Left ventricle myocardium superior (tissue), 1 donor: Measurements from ENCODE around the gene MREG. TPM values are rescaled to one million over a fixed set of nuclear protein-coding genes. Genes with fewer than 3 reads are reported as not detected.
"Not testable (repeated sequence)": the region's sequence is repeated elsewhere in the genome, so short reads cannot be mapped to it uniquely, and the experiment has no call there.

Experiments used
- ATAC-seq: fragments of 200-7000 bp; cut with Tn5 transposase; one replicate; pipeline ENCODE4 v1.9.1; 2020; ENCODE audit warnings: mild to moderate bottlenecking, moderate library complexity
- DNase-seq: peaks from one replicate; pipeline ENCODE4 v3.0.0-alpha.2; 2020
- intact Hi-C: fragments of 100-400 bp; cut with micrococcal nuclease; formaldehyde crosslinking; loops from one replicate; pipeline ENCODE4 v1.11.0; 2022
- total RNA-seq: library from RNA; stranded (reverse); fragmentation: NEBNext Ultra II Directional; extraction: Animal tissue kit (Norgen Biotek cat#: 25700); gene quantifications from one replicate; pipeline ENCODE4 v1.2.1, GENCODE V29; 2021
- donor health status: DM: no; HTN: yes; CAD: no; lungs with severe emphysema.

MREG gene
- total RNA-seq, 1 donor from 2014 or later = 0.84 TPM

DNA sequence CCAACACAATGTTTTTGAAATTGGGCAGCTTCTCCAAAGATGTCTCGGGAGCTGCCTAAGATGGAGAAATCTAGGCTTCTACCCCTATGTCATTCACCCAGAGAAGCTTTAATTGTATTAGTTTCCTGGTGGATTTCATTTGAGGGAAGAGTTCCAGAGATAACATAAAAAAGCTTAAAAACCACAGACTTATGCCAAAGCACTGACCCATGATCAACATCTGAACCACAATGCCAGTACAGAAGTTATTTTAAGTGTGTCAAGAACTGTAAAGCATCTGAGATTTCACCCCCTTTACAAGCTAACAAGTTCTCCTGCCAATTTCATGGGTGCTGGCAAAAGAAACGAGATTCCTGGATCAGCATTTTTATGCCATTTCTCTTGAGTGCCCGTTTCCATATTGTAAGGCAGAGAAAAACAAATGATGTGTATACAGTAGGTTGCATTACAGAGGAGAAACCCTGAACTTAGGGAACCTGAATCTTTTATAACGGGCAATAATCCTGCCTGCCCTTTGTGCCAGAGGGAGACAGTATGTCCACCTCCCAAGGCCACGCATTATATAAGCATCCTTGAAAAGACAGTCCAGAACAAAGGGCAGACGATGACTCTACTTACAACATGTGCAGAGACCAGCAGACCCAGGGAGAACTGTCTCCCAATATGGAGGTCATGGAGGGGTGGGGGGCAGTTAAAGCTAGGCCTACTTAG, 44.1 kb downstream of the MREG start:
- DNase-seq = no peak
- intact Hi-C loops = no loop called here

DNA sequence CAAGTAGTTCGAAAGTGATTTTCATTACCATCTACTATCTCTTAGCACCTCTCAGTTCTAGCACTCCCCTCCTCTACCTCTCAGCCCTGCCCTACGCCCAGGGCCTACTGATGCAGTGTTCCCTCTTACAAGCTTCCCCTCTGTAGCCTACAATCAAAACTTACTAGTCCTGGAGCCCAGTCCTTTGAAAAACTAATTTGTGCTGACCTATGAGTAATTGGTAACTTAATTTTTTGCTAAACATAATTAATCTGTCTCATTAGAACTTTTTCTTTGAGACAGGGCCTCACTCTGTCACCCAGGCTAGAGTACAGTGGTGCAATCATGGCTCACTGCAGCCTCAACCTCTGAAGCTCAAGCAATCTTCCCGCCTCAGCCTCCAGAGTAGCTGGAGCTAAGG, 44.9 kb downstream of the MREG start:
- ATAC-seq (no peak), DNase-seq (no peak)
- intact Hi-C loops = no loop called here

More for the DNA sequence above, 44.1 kb downstream of the MREG start:
- ATAC-seq = no peak

DNA sequence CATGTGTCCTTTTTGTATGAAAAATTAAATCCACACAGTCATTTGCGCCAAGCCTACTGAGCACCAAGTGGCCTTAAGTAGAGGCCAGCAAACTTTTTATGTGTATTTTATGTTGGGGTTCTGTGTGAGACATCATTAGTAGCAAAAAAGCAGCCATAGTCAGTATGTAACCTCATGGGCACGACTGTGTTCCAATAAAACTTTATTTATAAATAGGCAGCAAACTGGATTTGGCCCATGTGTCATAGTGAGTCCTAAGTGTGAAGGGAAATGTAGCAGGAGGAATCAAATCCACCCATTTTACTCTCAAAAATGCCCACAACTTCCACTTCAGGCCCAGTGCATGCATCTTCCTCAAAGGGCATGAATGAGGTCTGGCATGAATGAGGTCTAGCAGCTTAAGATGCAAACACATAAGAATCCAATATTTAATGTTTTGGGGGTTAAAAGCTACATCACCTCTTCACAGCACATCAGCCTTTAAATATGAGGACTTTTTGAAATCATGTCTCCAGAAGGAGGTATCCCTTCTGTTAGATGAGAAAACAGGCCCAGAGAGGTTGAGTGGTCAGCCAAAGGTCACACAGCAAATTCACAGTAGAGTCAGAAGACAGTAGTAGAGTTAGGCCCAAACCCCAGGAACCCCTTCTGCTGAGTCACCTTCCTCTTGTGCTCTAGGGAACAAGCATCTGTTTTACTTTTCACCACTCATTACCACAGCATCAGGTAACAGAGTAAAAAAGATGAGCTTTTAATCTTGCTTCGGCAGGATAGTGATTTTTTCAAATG, 45.6 kb downstream of the MREG start:
- DNase-seq = no peak
- intact Hi-C loops = no loop called here
- no peak for ATAC-seq

DNA sequence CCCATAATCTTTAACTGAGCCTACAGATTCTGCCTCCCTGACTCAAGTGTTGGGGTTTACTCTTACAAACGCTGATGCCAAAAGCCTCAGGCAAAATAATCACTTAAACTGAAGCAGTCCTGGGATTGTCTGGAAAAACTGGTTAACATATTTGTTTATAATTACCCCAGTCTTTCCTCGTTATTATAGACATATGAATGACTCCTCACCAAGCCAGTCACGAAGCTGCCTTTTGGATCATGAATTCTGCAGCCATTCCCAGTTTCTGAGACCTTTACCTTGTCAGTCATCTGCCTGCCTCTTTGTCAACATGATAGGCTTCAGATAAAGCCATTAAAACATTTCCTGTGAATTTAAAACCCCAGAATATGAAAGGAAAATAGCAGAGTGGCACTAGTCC, 46.4 kb downstream of the MREG start:
- intact Hi-C loops = no loop called here
- DNase-seq = no peak

DNA sequence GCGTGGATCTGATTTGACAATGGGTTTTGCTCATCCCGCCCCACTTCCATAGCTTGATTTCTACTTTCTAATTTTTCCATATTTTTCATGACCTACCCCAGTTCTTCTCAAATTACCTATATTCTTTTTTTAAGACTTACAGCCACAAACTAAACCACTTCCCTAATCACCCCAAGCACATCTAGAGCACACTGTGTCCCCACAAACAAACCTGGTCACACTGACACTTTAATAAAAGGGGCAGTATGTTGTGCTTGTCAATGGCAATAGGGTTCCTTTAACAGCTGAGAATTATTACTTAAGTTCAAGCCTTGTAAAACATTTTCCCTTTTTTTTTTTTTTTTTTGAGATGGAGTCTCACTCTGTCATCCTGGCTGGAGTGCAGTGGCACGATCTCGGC, 47.1 kb downstream of the MREG start:
- intact Hi-C loops = no loop called here
- ATAC-seq (no peak), DNase-seq (no peak)

More for the DNA sequence above, 46.4 kb downstream of the MREG start:
- ATAC-seq = no peak

DNA sequence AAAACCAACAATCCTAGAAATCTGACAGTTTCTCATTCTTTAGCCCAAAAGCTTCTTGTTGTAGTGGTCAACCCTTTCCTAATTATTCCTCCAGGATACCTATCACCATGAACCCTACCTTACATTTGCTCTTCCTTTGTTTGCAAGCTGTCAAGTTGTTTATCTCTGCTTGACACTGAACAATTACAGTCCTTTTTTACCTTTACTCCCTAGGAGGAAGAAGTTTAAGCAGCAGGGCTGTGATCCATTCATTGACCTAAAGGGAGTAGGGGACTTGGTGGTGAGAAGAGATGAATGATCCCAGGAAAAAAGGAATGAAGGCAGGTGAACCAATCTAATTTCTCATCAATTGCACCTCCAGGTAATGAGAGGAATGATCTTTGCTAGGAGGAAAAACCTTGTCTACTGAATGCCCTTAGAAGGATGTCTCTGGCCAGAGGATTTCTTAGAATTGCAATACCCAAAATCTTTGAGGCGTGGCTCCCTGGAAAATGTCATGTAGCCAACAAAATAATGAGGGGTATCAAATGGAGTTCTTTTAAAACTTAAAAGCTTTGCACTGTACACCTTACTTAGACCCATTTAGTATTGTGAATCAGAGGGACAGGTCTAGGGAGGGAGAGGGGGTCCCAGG, 47.7 kb downstream of the MREG start:
- no peak for ATAC-seq
- intact Hi-C loops = no loop called here
- DNase-seq = no peak

DNA sequence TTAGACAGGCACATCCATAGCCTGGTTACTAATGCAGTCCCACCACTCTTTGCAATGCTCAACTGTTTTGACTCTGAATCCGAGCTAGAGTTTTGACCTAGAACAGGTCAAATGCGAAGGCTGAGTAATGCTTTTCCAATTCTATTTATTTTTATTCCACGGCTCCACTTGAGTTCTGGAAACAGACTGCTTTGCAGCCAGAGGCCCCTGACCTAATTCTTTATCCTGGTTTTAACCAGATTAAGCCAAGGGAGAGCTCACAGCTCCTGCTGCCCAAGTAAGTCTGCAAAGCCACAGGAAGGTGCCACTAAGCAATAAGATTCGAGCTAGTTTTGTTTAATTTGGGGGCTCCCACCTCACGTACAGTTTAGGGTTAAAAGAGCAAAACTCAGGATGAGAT, 51.4 kb downstream of the MREG start:
- intact Hi-C loops = no loop called here

DNA sequence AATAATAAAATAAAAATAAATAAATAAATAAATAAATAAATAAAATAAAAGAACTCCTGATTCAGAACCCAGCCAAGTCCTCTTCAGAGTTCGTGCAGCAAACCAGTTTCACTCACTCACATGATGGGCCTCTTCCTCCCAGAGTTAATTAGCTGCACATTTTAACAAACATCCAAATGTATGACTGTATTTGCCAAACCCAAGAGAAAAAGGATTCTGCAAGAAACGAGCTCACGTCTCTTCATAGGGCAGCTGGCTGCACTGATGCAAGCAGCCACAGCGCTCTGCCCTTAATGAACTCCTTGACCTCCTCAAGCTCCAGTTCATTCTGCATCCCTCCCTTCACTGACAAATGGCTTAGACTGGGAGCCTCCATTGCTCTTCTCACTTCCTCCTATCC, 55.1 kb downstream of the MREG start:
- ATAC-seq (no peak), DNase-seq (no peak)
- intact Hi-C loops = no loop called here

More for the DNA sequence above, 51.4 kb downstream of the MREG start:
- ATAC-seq (no peak), DNase-seq (no peak)

DNA sequence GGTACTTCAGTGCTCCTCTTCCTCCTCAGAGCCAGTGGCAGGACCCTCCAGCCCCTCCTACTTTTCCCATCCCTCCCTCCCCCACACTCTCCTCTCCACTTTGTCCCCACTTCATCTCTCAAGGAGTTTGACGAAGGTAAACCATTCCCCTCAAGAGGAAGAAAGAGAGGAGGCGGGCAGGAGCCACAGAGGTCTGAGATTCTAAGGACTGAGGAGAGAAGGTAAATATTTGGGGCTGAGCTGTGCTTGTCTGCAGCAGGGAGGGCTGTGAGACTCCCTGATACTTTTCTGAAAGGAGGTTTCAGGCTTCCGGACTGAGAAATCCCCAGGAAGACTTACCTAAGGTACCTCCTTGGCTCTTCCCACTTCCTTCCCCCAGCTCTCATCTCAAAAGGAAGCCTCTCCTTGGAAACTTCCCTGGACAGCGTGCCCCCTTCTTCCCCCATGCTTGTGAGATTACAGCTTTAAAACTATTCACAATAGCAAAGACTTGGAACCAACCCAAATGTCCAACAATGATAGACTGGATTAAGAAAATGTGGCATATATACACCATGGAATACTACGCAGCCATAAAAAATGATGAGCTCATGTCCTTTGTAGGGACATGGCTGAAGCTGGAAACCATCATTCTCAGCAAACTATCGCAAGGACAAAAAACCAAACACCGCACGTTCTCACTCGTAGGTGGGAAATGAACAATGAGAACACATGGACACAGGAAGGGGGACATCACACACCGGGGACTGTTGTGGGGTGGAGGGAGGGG, 55.8 kb downstream of the MREG start:
- DNase-seq, intact Hi-C loops: not testable (repeated sequence)

DNA sequence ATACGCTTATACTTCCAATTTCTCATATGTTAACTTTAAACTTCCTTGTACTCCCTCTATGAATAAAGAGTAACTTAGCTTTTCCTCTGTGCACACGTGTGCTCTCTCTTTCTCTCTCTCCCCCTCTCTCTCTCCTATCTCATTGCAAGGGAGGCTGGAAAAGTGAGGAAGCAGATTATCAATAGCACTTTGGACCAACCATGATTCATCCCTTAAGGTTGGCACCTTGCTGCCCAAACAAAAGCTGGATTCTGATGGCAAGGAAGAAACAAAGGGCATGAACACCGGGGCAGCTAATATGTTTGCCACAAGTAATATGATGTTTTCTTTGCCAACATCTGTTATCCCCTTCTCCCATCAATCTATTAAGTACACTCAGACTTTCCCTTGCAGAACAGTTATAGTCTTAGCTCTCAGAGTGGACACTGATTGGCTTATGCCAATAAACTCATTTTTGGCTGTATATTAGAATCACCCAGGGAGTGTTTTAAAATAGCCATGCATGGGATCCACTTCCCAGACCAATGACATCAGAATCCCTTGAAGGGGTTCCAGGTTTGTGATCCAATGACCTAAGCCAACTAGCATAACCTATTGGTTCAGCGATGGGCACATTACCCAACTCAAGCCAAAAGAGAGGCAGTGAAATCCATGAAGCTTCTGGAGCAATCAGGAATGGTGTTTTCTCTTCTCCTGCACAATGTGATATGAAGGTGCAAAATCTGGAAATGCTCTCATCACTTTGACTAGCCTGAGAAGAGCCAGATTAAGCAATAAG, 60.3 kb downstream of the MREG start:
- DNase-seq = no peak
- no peak for ATAC-seq
- intact Hi-C loops = no loop called here

More for the DNA sequence above, 55.8 kb downstream of the MREG start:
- not testable (repeated sequence) for ATAC-seq

DNA sequence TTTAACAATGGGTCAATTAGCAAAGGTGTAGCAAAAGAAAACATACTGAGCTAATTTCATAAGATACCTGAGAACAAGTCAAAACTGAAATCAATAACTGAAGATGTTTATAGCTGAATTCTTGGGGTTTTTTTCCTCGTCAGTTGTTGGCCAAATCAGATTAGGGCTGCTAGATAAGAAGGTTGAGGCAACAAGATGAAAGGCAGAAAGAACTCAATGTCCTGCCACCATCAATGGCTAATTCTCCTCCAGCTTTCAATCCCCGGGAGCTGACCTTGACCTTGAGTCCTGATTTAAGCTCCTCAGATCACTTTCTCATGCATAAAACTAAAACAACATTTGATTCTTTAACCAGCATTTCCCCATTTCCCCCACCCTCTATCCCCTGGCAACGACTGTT, 61.8 kb downstream of the MREG start:
- intact Hi-C loops = no loop called here
- DNase-seq = no peak

DNA sequence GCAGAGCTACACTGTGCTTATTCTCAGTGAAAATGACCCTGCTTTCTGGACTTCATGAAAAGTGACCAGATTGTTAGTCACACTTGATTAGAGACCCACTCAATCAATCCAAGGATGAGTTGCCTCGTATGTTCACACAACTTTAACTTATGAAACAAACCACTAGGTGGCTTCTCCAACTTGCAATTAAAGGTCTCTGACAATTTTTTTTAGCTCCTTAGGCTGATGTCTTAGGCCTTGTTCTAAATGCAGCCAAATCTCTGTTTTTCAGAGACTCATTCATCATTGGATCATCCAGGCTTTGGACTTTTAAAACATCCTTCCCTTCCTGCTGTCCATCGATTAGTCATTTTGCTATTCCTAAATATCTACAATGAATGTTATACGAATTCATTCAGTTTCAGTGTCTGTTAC, 63.4 kb downstream of the MREG start:
- intact Hi-C loops = no loop called here
- ATAC-seq = no peak
- DNase-seq = no peak

More for the DNA sequence above, 61.8 kb downstream of the MREG start:
- no peak for ATAC-seq

DNA sequence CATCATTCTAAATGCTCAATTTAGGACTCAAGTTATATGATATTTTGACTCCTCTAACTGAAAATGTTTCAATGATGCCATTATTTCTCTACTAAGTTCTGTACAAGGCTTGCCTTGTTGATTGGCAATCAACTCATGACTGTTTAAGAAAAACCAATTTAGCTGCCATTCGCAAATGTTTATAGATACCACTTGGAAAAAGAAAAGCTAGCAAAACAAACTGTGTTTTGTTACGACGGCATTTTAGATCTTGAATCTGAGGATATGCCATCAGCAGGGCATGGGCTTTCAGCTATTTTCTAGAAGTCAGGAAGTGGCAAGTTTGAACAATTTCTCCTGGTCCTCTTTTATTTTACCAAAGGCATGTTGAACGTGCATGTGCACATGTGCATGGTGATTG, 65.3 kb downstream of the MREG start:
- no peak for DNase-seq
- intact Hi-C loops = no loop called here
- no peak for ATAC-seq

DNA sequence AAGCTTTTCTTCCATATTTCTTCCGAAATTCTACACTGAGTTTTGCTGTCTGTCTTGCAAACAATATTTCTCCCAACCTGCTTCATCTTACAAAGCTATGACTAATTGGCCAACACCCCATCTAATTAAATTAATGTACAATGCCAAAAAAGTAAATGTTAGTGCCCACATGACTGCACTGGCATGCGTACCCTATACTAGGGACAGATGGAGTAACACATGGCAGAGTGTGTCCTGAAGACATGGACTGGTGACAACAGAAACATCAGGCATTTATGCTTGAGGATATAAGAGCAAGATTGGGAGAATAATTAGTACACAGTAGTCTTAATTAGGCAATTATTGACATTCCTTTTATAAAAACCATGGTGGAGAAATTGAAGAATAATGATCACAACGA, 66.8 kb downstream of the MREG start:
- no peak for ATAC-seq
- no peak for DNase-seq
- intact Hi-C loops = no loop called here

DNA sequence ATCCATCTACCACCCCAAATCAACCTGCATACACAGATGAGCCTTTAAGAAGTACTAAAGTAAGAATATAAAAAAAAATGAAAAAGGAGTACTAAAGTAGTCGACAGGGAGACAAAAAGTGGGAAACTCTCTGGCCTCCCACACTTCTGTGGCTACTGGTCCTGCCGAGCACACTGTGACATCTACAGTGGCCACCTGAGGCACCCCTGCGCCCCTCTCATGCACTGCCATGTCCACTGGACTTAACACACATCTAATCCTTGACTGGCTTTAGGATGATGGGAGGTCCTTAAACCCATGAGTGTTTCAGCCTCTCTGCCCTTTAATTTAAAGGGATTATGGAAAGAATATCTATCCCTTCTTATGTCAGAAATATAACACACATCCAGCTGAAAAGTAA, 71.2 kb downstream of the MREG start:
- no peak for ATAC-seq
- intact Hi-C loops = no loop called here
- DNase-seq = no peak

DNA sequence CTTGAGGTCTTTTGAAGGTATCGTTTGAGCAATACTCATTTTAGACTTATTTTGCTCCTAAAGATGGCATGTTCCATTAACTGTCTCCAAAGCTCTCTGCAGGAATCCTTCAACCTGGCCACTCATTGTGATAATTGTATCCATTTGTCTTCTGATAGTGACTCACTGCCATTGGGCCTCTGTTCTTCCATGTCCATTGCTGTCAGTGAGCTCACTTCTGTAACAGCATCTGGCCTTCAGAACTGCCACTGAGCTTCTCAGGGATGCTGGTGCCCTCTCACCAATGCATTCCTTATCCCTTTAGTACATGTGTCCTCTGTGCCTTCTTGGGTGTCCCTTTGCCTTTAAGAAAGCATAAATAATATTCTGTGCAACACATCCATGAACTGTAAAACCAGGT, 71.6 kb downstream of the MREG start:
- intact Hi-C loops = no loop called here
- ATAC-seq = no peak
- no peak for DNase-seq

DNA sequence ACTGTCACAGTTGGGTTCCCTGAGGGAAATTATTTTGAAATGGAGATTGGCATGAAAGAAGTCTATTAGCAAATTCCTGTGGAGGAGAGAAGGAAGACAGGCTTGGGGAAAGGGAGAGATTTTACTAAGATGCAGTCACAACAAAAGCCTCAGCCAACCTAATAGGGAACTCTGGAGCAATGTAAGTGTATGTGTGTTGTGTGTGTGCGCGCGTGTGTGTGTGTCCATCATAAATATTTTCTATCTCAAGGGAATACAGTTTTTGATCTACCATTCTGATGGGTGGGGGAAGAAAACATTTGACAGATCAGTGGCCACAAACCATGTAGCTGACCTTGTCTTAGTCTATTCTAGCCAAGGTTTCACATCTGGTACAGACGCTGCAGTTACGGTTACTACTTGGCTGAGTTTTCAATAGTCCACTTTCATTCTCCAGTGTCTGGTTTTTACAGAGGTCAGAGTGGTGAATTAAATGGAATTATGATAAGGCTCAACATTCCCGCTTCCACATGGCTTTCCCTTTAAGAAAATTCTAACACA, 72.6 kb downstream of the MREG start:
- intact Hi-C loops = no loop called here
- no peak for ATAC-seq
- no peak for DNase-seq

DNA sequence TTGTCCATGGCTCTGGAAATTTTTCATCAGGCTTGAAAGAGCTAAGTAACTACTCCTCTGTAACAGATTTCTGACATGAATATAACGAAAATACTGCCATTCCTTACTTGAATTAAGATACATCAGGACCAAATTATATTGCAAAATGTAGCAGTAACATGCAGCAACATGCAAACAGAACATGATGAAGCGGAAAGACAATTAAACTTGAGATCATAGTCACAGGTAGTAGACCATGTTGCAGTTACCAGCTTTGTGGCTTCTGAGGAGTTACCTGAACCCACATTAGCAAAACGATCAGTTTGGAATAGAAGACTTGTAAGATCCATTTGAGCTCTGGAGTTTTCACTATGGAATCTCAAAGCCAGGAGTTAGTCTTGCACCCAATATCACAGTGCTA, 76.2 kb downstream of the MREG start:
- intact Hi-C loops = no loop called here

DNA sequence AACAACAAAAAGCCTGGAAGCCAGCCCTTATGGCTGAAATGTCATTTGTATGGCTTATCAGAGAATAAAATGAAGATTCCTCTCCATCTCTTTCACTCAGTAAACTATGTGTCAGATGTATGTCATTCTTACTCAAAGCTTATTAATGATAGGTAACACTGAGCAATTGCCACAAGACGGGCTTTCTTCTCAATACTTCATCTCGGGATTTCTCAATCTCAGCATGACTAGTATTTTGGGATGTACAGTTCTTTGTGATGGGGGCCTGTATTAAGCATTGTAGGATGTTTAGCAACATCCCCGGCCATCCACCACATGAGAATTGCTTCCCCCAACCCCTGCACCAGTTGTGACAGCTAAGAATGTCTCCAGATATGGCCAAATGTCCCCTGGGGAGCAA, 80.2 kb downstream of the MREG start:
- DNase-seq = no peak
- no peak for ATAC-seq
- intact Hi-C loops = no loop called here

More for the DNA sequence above, 76.2 kb downstream of the MREG start:
- DNase-seq (no peak), ATAC-seq (no peak)
